Stimulated activated memory B cell treated with anti-CD40 and anti-IgM and Interleukin-4, amounts not matched to agents 10 μg/mL and 1 μg/mL and 100 μg/mL, for 72 hours (primary cell): ENCODE results near the gene RAB11FIP4.

ENCODE experiments used
- ATAC-seq: fragments of 150-1000 bp; cut with Tn5 transposase; 2 replicates; pipeline ENCODE4 v1.10.0; 2021
- H3K27ac Mint-ChIP-seq: one replicate; pipeline ENCODE4 v1.8.0; 2022; ENCODE audit warnings: mild to moderate bottlenecking, mixed read lengths
- H3K27me3 Mint-ChIP-seq: one replicate; pipeline ENCODE4 v1.8.0; 2022; ENCODE audit warnings: mixed read lengths
- H3K36me3 Mint-ChIP-seq: one replicate; pipeline ENCODE4 v1.8.0; 2022; ENCODE audit warnings: mixed read lengths
- H3K4me1 Mint-ChIP-seq: one replicate; pipeline ENCODE4 v1.8.0; 2022; ENCODE audit warnings: mixed read lengths
- H3K4me3 Mint-ChIP-seq: one replicate; pipeline ENCODE4 v1.8.0; 2022; ENCODE audit warnings: mild to moderate bottlenecking, moderate library complexity, mixed read lengths
- H3K9me3 Mint-ChIP-seq: one replicate; pipeline ENCODE4 v1.8.0; 2022; ENCODE audit warnings: mixed read lengths

Gene RAB11FIP4

GRCh38 chr17:31549525-31550388 lies 158.3 kb downstream of the RAB11FIP4 start:
- Mint-ChIP-seq H3K9me3 (no peaks in the 10 kb centered on the region), H3K27me3 (no peaks in the 10 kb centered on the region), H3K4me3 (peak overlapping the region; percentile 90), H3K36me3 (no peaks in the 10 kb centered on the region), H3K27ac (peak overlapping the region; percentile 89), H3K4me1 (peaks cover 22% of the 10 kb centered on the region)
- ATAC-seq: peak; percentile 90

- H3K27ac Mint-ChIP-seq: peak overlapping the region; percentile 89
- no peak for ATAC-seq
- H3K4me3 Mint-ChIP-seq: peak overlapping the region; percentile 90
- H3K36me3 Mint-ChIP-seq: no peaks in the 10 kb centered on the region
- no peaks in the 10 kb centered on the region for H3K27me3 Mint-ChIP-seq
- no peaks in the 10 kb centered on the region for H3K9me3 Mint-ChIP-seq
- peaks cover 30% of the 10 kb centered on the region for H3K4me1 Mint-ChIP-seq
Observed at GRCh38 chr17:31550389-31551056, 159.0 kb downstream of the RAB11FIP4 start.

GRCh38 chr17:31552568-31552967 lies 161.1 kb downstream of the RAB11FIP4 start:
- Mint-ChIP-seq H3K36me3 (no peaks in the 10 kb centered on the region), H3K9me3 (no peaks in the 10 kb centered on the region), H3K27me3 (no peaks in the 10 kb centered on the region), H3K4me3 (no peak overlapping the region), H3K4me1 (peaks cover 34% of the 10 kb centered on the region), H3K27ac (no peak overlapping the region)
- no peak for ATAC-seq

- no peak for ATAC-seq
- H3K27ac Mint-ChIP-seq: peak overlapping the region; percentile 55
- H3K4me3 Mint-ChIP-seq: no peak overlapping the region
- H3K4me1 Mint-ChIP-seq: peaks cover 38% of the 10 kb centered on the region
- H3K9me3 Mint-ChIP-seq: no peaks in the 10 kb centered on the region
- no peaks in the 10 kb centered on the region for H3K36me3 Mint-ChIP-seq
- H3K27me3 Mint-ChIP-seq: no peaks in the 10 kb centered on the region
Observed at GRCh38 chr17:31553506-31553905, 162.0 kb downstream of the RAB11FIP4 start.

GRCh38 chr17:31554930-31555329 lies 163.5 kb downstream of the RAB11FIP4 start:
- peaks cover 32% of the 10 kb centered on the region for H3K4me1 Mint-ChIP-seq
- ATAC-seq: no peak
- H3K36me3 Mint-ChIP-seq: no peaks in the 10 kb centered on the region
- H3K9me3 Mint-ChIP-seq: no peaks in the 10 kb centered on the region
- H3K27me3 Mint-ChIP-seq: no peaks in the 10 kb centered on the region
- no peak overlapping the region for H3K4me3 Mint-ChIP-seq
- H3K27ac Mint-ChIP-seq: no peak overlapping the region

GRCh38 chr17:31556969-31557645 lies 165.6 kb downstream of the RAB11FIP4 start:
- Mint-ChIP-seq H3K27ac (no peak overlapping the region), H3K27me3 (no peaks in the 10 kb centered on the region), H3K9me3 (no peaks in the 10 kb centered on the region), H3K36me3 (no peaks in the 10 kb centered on the region), H3K4me3 (no peak overlapping the region), H3K4me1 (peaks cover 40% of the 10 kb centered on the region)
- ATAC-seq: no peak

GRCh38 chr17:31558748-31559583 lies 167.5 kb downstream of the RAB11FIP4 start:
- H3K4me1 Mint-ChIP-seq: peaks cover 41% of the 10 kb centered on the region

GRCh38 chr17:31559584-31560501 lies 168.4 kb downstream of the RAB11FIP4 start:
- Mint-ChIP-seq H3K9me3 (no peaks in the 10 kb centered on the region), H3K27me3 (no peaks in the 10 kb centered on the region), H3K27ac (no peak overlapping the region), H3K36me3 (no peaks in the 10 kb centered on the region), H3K4me3 (peak overlapping the region; percentile 29), H3K4me1 (peaks cover 35% of the 10 kb centered on the region)
- ATAC-seq: no peak

More at GRCh38 chr17:31558748-31559583, 167.5 kb downstream of the RAB11FIP4 start:
- H3K27ac Mint-ChIP-seq: peak overlapping the region; percentile 49
- H3K9me3 Mint-ChIP-seq: no peaks in the 10 kb centered on the region
- H3K4me3 Mint-ChIP-seq: peak overlapping the region; percentile 78
- H3K36me3 Mint-ChIP-seq: no peaks in the 10 kb centered on the region
- H3K27me3 Mint-ChIP-seq: no peaks in the 10 kb centered on the region
- ATAC-seq: peak; percentile 92

GRCh38 chr17:31560616-31561235 lies 169.3 kb downstream of the RAB11FIP4 start:
- no peaks in the 10 kb centered on the region for H3K9me3 Mint-ChIP-seq
- H3K27me3 Mint-ChIP-seq: no peaks in the 10 kb centered on the region
- H3K4me1 Mint-ChIP-seq: peaks cover 26% of the 10 kb centered on the region
- H3K27ac Mint-ChIP-seq: no peak overlapping the region
- H3K36me3 Mint-ChIP-seq: no peaks in the 10 kb centered on the region
- no peak for ATAC-seq
- H3K4me3 Mint-ChIP-seq: peak overlapping the region; percentile 29

GRCh38 chr17:31561469-31562375 lies 170.2 kb downstream of the RAB11FIP4 start:
- H3K27ac Mint-ChIP-seq: no peak overlapping the region
- no peaks in the 10 kb centered on the region for H3K27me3 Mint-ChIP-seq
- H3K4me3 Mint-ChIP-seq: no peak overlapping the region
- no peak for ATAC-seq
- H3K4me1 Mint-ChIP-seq: peaks cover 24% of the 10 kb centered on the region
- no peaks in the 10 kb centered on the region for H3K36me3 Mint-ChIP-seq
- no peaks in the 10 kb centered on the region for H3K9me3 Mint-ChIP-seq

- H3K4me1 Mint-ChIP-seq: peaks cover 26% of the 10 kb centered on the region
- ATAC-seq: no peak
- no peak overlapping the region for H3K4me3 Mint-ChIP-seq
- H3K9me3 Mint-ChIP-seq: no peaks in the 10 kb centered on the region
- H3K36me3 Mint-ChIP-seq: no peaks in the 10 kb centered on the region
- H3K27me3 Mint-ChIP-seq: no peaks in the 10 kb centered on the region
- H3K27ac Mint-ChIP-seq: no peak overlapping the region
Observed at GRCh38 chr17:31562376-31562840, 170.9 kb downstream of the RAB11FIP4 start.

GRCh38 chr17:31564291-31564690 lies 172.8 kb downstream of the RAB11FIP4 start:
- H3K27ac Mint-ChIP-seq: no peak overlapping the region
- H3K9me3 Mint-ChIP-seq: no peaks in the 10 kb centered on the region
- no peak overlapping the region for H3K4me3 Mint-ChIP-seq
- no peak for ATAC-seq
- H3K27me3 Mint-ChIP-seq: no peaks in the 10 kb centered on the region
- no peaks in the 10 kb centered on the region for H3K36me3 Mint-ChIP-seq
- H3K4me1 Mint-ChIP-seq: peaks cover 27% of the 10 kb centered on the region

GRCh38 chr17:31564883-31565301 lies 173.4 kb downstream of the RAB11FIP4 start:
- Mint-ChIP-seq H3K9me3 (no peaks in the 10 kb centered on the region), H3K4me3 (no peak overlapping the region), H3K4me1 (peaks cover 27% of the 10 kb centered on the region), H3K27me3 (no peaks in the 10 kb centered on the region), H3K27ac (no peak overlapping the region), H3K36me3 (no peaks in the 10 kb centered on the region)
- ATAC-seq: no peak
